Measurements from ENCODE around the gene TNFRSF9. TPM values are rescaled to one million over a fixed set of nuclear protein-coding genes. Genes with fewer than 3 reads are reported as not detected.
A peak's percentile ranks its signal among the peaks of the same experiment; 100 is the strongest.

The TNFRSF9 gene
- total RNA-seq, 1 experiment from 2014 or later, result not detected

DNA sequence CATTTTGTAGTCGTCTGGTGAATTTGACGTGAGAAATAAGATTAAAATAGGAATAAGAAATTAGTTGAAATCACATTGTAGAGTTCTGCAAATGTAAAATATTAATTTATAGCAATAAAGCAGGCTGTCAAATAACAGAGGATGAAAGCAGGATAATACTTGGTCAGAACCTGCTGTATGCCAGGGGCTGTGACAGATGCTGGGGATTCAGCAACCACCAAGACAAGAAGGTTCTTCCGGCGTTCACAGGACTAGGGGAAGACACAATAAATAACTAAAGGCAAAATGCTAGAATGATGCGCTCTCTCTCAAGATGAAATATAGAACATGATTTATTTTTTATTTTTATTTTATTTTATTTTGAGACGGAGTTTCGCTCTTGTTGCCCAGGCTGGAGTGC is 14.0 kb upstream of the TNFRSF9 start:
- 100% methylated on average over 1 of the region's 7 CpGs for WGBS (ENCODE audit: extremely low coverage, insufficient read length, low lambda C conversion rate)
- no peaks in the 10 kb centered on the region for H3K79me1 ChIP-seq (ENCODE audit: insufficient read depth, low read depth, low read length, poor library complexity, severe bottlenecking)
- H2AK5ac ChIP-seq (ENCODE audit: insufficient read length, low read length), result no peak overlapping the region
- H3K23me2 ChIP-seq (ENCODE audit: insufficient read length, low read depth, low read length, poor library complexity, severe bottlenecking), result no peaks in the 10 kb centered on the region
- no peaks in the 10 kb centered on the region for H3K79me2 ChIP-seq (ENCODE audit: insufficient read depth, low read length)
- H3K27ac ChIP-seq (ENCODE audit: insufficient read length, low read depth, low read length), result no peak overlapping the region
- no peak overlapping the region for H2BK12ac ChIP-seq (ENCODE audit: insufficient read length, low read depth, low read length)
- no peak overlapping the region for H3K4ac ChIP-seq (ENCODE audit: low read depth, low read length)
- TF ChIP-seq, protein P1, sequence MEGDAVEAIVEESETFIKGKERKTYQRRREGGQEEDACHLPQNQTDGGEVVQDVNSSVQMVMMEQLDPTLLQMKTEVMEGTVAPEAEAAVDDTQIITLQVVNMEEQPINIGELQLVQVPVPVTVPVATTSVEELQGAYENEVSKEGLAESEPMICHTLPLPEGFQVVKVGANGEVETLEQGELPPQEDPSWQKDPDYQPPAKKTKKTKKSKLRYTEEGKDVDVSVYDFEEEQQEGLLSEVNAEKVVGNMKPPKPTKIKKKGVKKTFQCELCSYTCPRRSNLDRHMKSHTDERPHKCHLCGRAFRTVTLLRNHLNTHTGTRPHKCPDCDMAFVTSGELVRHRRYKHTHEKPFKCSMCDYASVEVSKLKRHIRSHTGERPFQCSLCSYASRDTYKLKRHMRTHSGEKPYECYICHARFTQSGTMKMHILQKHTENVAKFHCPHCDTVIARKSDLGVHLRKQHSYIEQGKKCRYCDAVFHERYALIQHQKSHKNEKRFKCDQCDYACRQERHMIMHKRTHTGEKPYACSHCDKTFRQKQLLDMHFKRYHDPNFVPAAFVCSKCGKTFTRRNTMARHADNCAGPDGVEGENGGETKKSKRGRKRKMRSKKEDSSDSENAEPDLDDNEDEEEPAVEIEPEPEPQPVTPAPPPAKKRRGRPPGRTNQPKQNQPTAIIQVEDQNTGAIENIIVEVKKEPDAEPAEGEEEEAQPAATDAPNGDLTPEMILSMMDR (conservative IDR thresholded peaks at IDR 0.05), result no peak
- H3K4me3 Mint-ChIP-seq, result peak overlapping the region in 1 of 2 experiments; percentile 75; a peak in 2 of 5 replicates
- no peak overlapping the region for H4K5ac ChIP-seq (ENCODE audit: insufficient read length, low read depth, low read length)
- H2AFZ ChIP-seq (ENCODE audit: low read length), result no peak overlapping the region
- H2BK120ac ChIP-seq (ENCODE audit: low read depth, low read length, poor library complexity, severe bottlenecking), result no peak overlapping the region
- H3K27ac Mint-ChIP-seq, result no peak overlapping the region
- DNase-seq, result no peak
- no peak overlapping the region for H3K9ac ChIP-seq (ENCODE audit: extremely low read depth, insufficient read length, low read length)
- H3K14ac ChIP-seq (ENCODE audit: insufficient read depth, low read length), result no peak overlapping the region
- no peak overlapping the region for H2BK5ac ChIP-seq (ENCODE audit: insufficient read length, low read length)
- H3K4me1 Mint-ChIP-seq, result peaks cover 0 to 4% of the 10 kb centered on the region in 2 experiments; a peak in 2 of 4 replicates
- H3K9me3 Mint-ChIP-seq, result peaks cover 10 to 13% of the 10 kb centered on the region in 2 experiments
- H3K27me3 Mint-ChIP-seq (ENCODE audit: low read depth), result no peaks in the 10 kb centered on the region; the same call in 1 of the 2 replicates
- no peak overlapping the region for H4K8ac ChIP-seq (replicated peaks; ENCODE audit: insufficient read length, low read depth, low read length)
- H3K23ac ChIP-seq (ENCODE audit: insufficient read length, low read depth, low read length), result no peak overlapping the region
- H2BK20ac ChIP-seq (ENCODE audit: low read depth, low read length, poor library complexity, severe bottlenecking), result no peak overlapping the region
- H3K4me2 ChIP-seq (ENCODE audit: insufficient read depth, insufficient read length, low read length), result no peak overlapping the region
- no peaks in the 10 kb centered on the region for H3K9me3 ChIP-seq (ENCODE audit: control insufficient read depth, low read depth, low read length)
- H3K4me1 ChIP-seq (ENCODE audit: insufficient read depth, low read length), result no peaks in the 10 kb centered on the region
- no peaks in the 10 kb centered on the region for H3K27me3 ChIP-seq (ENCODE audit: insufficient read depth, low read length)
- no peak overlapping the region for H3K18ac ChIP-seq (ENCODE audit: insufficient read length, low read depth, low read length)
- no peak overlapping the region for H4K91ac ChIP-seq (ENCODE audit: insufficient read length, low read depth, low read length)
- no peak overlapping the region for H3K56ac ChIP-seq (ENCODE audit: insufficient read length, low read depth, low read length)
- H3T11ph ChIP-seq (ENCODE audit: low read length), result no peak overlapping the region
- H3K36me3 Mint-ChIP-seq (ENCODE audit: insufficient read depth in 1 of 3, low read depth in 3 of 3), result peaks cover 0 to 11% (median 3%) of the 10 kb centered on the region in 3 experiments; a peak in 2 of 7 replicates
- H4K20me1 ChIP-seq (ENCODE audit: control insufficient read depth, insufficient read depth, insufficient read length), result no peaks in the 10 kb centered on the region
- no peak overlapping the region for H2BK15ac ChIP-seq (ENCODE audit: low read depth, low read length)
